Measurements from ENCODE around the gene EFCAB6. TPM values are rescaled to one million over a fixed set of nuclear protein-coding genes. Genes with fewer than 3 reads are reported as not detected.

EFCAB6 gene
- total RNA-seq, 4 donors from 2014 or later, result 0.68 to 3.7 (median 0.80) TPM; not detected in 1

DNA sequence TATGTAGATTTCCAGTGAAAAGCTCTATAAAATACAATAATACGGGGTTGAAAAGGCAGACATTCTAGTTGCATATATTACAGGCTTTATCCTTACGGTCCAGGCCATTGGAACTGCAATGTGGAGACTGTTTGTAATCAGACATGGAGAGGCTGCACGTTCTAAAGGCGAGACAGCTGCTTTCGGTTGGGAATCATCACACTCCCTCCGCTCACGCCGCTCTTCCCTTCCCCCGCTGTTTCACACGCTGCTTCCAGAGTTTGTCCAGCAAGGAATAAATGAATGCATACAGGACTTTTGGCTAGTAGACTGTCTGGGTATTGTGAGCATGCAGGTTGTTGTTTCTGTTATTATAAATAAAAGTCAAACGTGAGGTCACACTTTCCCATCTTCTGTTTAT, 13.5 kb upstream of the EFCAB6 start:
- peaks cover 18% of the 10 kb centered on the region for H3K27me3 ChIP-seq
- in situ Hi-C loops (cut with MboI; ENCODE audit: low pct_ligation_motif_present in 1 of 4, low pct_unique_long_range_greater_than_20kb in 1 of 4, low sequenced_read_pairs in 3 of 4) (loop anchor here in 1 of 4 donors (25.0 kb wide), 1 partner anchor 112 kb away; no protein-coding TSS in a partner anchor), intact Hi-C loops (cut with DNase I; ENCODE audit: low total_unique reads) (loop anchor here (10.0 kb wide), 1 partner anchor 441 kb away; no protein-coding TSS in a partner anchor)
- no peaks in the 10 kb centered on the region for H3K9me3 ChIP-seq
- TF ChIP-seq CTCF (IDR thresholded peaks at IDR 0.05) (no peak), POLR2AphosphoS5 (IDR thresholded peaks at IDR 0.05) (no peak), EP300 (IDR thresholded peaks at IDR 0.05; ENCODE audit: low read depth) (no peak), POLR2A (IDR thresholded peaks at IDR 0.05) (no peak)
- no peak overlapping the region for H3K27ac ChIP-seq
- H3K4me1 ChIP-seq, result peaks cover 0 to 9% (median 2%) of the 10 kb centered on the region in 4 donors
- H3K4me3 ChIP-seq, result no peak overlapping the region
- 24 to 69% methylated on average over 3 to 11 of the region's 11 CpGs for WGBS, 2 donors (ENCODE audit: low coverage in 1 of 2)
- DNase-seq, result no peak
- no peaks in the 10 kb centered on the region for H3K36me3 ChIP-seq

DNA sequence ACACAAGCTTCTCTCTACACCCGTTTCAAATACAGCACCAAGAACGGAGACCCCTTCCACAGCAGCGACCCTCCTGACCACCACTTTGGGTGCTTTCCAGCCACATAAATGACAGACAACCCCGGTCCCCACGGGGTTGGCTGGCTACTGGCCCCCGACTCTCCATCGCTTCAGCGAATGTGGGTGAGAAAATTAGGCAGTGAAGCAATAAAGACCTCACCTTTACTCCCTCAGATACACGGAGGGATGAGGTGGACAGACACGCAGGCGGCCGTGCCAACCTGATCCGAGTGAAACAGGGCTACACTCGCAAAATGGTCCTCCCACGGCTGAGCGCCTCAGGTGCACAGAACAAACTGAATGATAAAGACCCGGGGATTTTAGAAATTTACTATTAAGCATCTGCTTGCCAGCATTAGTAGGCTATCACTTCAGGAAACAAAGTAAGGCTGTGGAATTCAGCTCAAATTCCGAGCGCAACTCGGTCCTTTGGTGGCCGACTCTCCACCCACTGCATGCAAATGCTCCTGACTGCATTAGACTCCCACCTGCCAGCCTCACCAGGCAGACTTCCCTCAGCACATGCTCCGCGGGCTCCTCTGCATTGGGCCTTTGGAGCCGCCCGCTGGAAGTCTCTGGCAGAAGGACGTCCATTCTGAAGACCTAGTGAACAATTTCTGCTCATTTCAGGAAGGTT, 12.8 kb upstream of the EFCAB6 start:
- H3K4me1 ChIP-seq, result peaks cover 0 to 9% (median 2%) of the 10 kb centered on the region in 4 donors
- no peak for DNase-seq
- in situ Hi-C loops (cut with MboI; ENCODE audit: low pct_ligation_motif_present in 1 of 4, low pct_unique_long_range_greater_than_20kb in 1 of 4, low sequenced_read_pairs in 3 of 4) (loop anchor here in 2 of 4 donors (25.0 kb wide), 2 partner anchors 112 to 438 kb away; no protein-coding TSS in a partner anchor), intact Hi-C loops (cut with DNase I; ENCODE audit: low total_unique reads) (loop anchor here (10.0 kb wide), 1 partner anchor 440 kb away; no protein-coding TSS in a partner anchor)
- no peaks in the 10 kb centered on the region for H3K9me3 ChIP-seq
- H3K36me3 ChIP-seq, result no peaks in the 10 kb centered on the region
- TF ChIP-seq POLR2A (IDR thresholded peaks at IDR 0.05), result no peak
- TF ChIP-seq EP300 (IDR thresholded peaks at IDR 0.05; ENCODE audit: low read depth), result no peak
- no peak for TF ChIP-seq POLR2AphosphoS5 (IDR thresholded peaks at IDR 0.05)
- no peak for TF ChIP-seq CTCF (IDR thresholded peaks at IDR 0.05)
- peaks cover 24% of the 10 kb centered on the region for H3K27me3 ChIP-seq
- H3K4me3 ChIP-seq, result no peak overlapping the region
- H3K27ac ChIP-seq, result no peak overlapping the region
- 83 to 86% methylated on average over 19 to 26 of the region's 26 CpGs for WGBS, 2 donors (ENCODE audit: low coverage in 1 of 2)

GRCh38 chr22:43823911-43824665, 12.0 kb upstream of the EFCAB6 start:
- TF ChIP-seq EP300 (IDR thresholded peaks at IDR 0.05; ENCODE audit: low read depth) (no peak), POLR2AphosphoS5 (IDR thresholded peaks at IDR 0.05) (no peak), POLR2A (IDR thresholded peaks at IDR 0.05) (no peak), CTCF (IDR thresholded peaks at IDR 0.05) (no peak)
- intact Hi-C loops (cut with DNase I; ENCODE audit: low total_unique reads) (loop anchor here (10.0 kb wide), 1 partner anchor 439 kb away; no protein-coding TSS in a partner anchor), in situ Hi-C loops (cut with MboI; ENCODE audit: low pct_ligation_motif_present in 1 of 4, low pct_unique_long_range_greater_than_20kb in 1 of 4, low sequenced_read_pairs in 3 of 4) (loop anchor here in 1 of 4 donors (25.0 kb wide), 1 partner anchor 437 kb away; no protein-coding TSS in a partner anchor)
- Histone ChIP-seq H3K4me3 (no peak overlapping the region), H3K27ac (no peak overlapping the region), H3K27me3 (peaks cover 24% of the 10 kb centered on the region), H3K36me3 (no peaks in the 10 kb centered on the region), H3K4me1 (peaks cover 0 to 9% (median 2%) of the 10 kb centered on the region in 4 donors), H3K9me3 (no peaks in the 10 kb centered on the region)
- DNase-seq, result no peak
- 71 to 78% methylated on average over 11 to 17 of the region's 17 CpGs for WGBS, 2 donors (ENCODE audit: low coverage in 1 of 2)

DNA sequence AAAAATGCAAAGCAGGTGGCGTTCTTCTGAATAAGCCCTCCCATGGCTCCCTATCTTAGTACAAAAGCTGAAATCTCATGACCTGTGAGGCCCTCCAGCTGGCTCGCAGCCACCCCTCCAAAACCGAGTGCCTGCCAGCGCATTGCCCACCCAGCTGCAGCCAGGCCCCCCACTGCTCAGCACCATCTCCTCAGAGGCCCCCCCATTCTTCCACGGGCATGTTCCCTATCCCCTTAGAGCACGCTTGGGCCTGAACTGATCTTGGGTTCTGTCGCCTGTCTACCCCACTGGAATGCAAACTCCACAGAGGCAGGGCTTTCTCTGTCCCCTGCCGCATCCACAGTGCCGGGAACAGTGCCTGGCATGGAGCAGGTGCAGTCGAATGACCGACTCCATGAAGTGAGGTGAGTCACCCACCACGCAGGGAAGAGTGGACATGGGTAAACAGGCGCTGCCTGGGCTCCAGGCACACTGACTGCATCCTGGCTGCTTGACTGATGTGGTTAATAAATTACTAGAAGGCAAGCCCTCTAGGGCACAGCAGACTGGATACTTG, 11.3 kb upstream of the EFCAB6 start:
- Histone ChIP-seq H3K4me3 (no peak overlapping the region), H3K27me3 (peaks cover 24% of the 10 kb centered on the region), H3K4me1 (peaks cover 0 to 9% (median 2%) of the 10 kb centered on the region in 4 donors), H3K36me3 (no peaks in the 10 kb centered on the region), H3K9me3 (no peaks in the 10 kb centered on the region), H3K27ac (no peak overlapping the region)
- intact Hi-C loops (cut with DNase I; ENCODE audit: low total_unique reads) (loop anchor here (10.0 kb wide), 1 partner anchor 439 kb away; no protein-coding TSS in a partner anchor), in situ Hi-C loops (cut with MboI; ENCODE audit: low pct_ligation_motif_present in 1 of 4, low pct_unique_long_range_greater_than_20kb in 1 of 4, low sequenced_read_pairs in 3 of 4) (loop anchor here in 1 of 4 donors (25.0 kb wide), 1 partner anchor 436 kb away; no protein-coding TSS in a partner anchor)
- 59 to 80% methylated on average over 1 to 13 of the region's 13 CpGs for WGBS, 2 donors (ENCODE audit: low coverage in 1 of 2)
- TF ChIP-seq POLR2A (IDR thresholded peaks at IDR 0.05) (no peak), CTCF (IDR thresholded peaks at IDR 0.05) (no peak)
- no peak for DNase-seq

Measured in transverse colon (tissue), 4 donors.